Keratinocyte (primary cell): ENCODE data around the gene DNMT3A. TPM values are rescaled to one million over a fixed set of nuclear protein-coding genes. Genes with fewer than 3 reads are reported as not detected.

Experiments
- DNase-seq: peaks from one replicate; pipeline ENCODE4 v3.0.0-alpha.2; 2011; ENCODE audit warnings: low read depth, missing footprints, low spot score
- FAIRE-seq: peaks from 2 replicates; lab custom pipeline; 2011; peaks lifted over from hg19 to GRCh38; lab: Jason Lieb, UNC
- H2AFZ ChIP-seq: 2 replicates; pipeline ENCODE4 v1.6.0; 2012; ENCODE audit warnings: low read length, control low read depth, inconsistent platforms; ENCODE audit not compliant: control insufficient read depth
- H3K27ac ChIP-seq: 2 replicates; pipeline ENCODE4 v1.5.1; 2011; ENCODE audit warnings: low read length; ENCODE audit not compliant: control insufficient read depth, insufficient read depth
- H3K27me3 ChIP-seq: 3 replicates; pipeline ENCODE4 v1.6.0; 2011; ENCODE audit warnings: low read length; ENCODE audit not compliant: control insufficient read depth, insufficient read depth; ENCODE audit errors: extremely low read depth
- H3K36me3 ChIP-seq, 2 experiments: 2 replicates in 1 of 2; 3 replicates in 1 of 2; pipeline ENCODE4 v1.5.1; 2011; ENCODE audit warnings: low read length in 2 of 2, mild to moderate bottlenecking in 1 of 2; ENCODE audit not compliant: control insufficient read depth in 2 of 2, insufficient read depth in 2 of 2; ENCODE audit errors: extremely low read depth in 1 of 2
- H3K4me1 ChIP-seq: 3 replicates; pipeline ENCODE4 v1.5.1; 2011; ENCODE audit warnings: low read length; ENCODE audit not compliant: control insufficient read depth, insufficient read depth; ENCODE audit errors: extremely low read depth
- H3K4me2 ChIP-seq: 3 replicates; pipeline ENCODE4 v1.6.0; 2011; ENCODE audit warnings: low read depth, low read length; ENCODE audit not compliant: control insufficient read depth, insufficient read depth; ENCODE audit errors: extremely low read depth
- H3K4me3 ChIP-seq, 3 experiments: fragments of 200-600 bp in 1 of 3; sonication (generic) in 1 of 3; 2 replicates in 2 of 3; 3 replicates in 1 of 3; pipeline ENCODE4 v1.5.1; 2011 to 2016; ENCODE audit warnings: low read length in 3 of 3, mild to moderate bottlenecking in 3 of 3, control low read depth in 2 of 3, inconsistent platforms in 1 of 3, low read depth in 1 of 3, mixed read lengths in 1 of 3, mixed run types in 1 of 3, moderate library complexity in 1 of 3; ENCODE audit not compliant: control insufficient read depth in 2 of 3, insufficient read depth in 2 of 3; ENCODE audit errors: extremely low read depth in 1 of 3
- H3K79me2 ChIP-seq: 2 replicates; pipeline ENCODE4 v1.6.0; 2012; ENCODE audit warnings: low read length; ENCODE audit not compliant: control insufficient read depth, insufficient read depth
- H3K9ac ChIP-seq: 3 replicates; pipeline ENCODE4 v1.6.0; 2011; ENCODE audit warnings: low read length; ENCODE audit not compliant: control insufficient read depth, insufficient read depth; ENCODE audit errors: extremely low read depth
- H3K9me1 ChIP-seq: 3 replicates; pipeline ENCODE4 v1.6.0; 2011; ENCODE audit warnings: low read length; ENCODE audit not compliant: control insufficient read depth, insufficient read depth; ENCODE audit errors: extremely low read depth
- H3K9me3 ChIP-seq: 2 replicates; pipeline ENCODE4 v1.5.1; 2012; ENCODE audit warnings: low read depth, low read length; ENCODE audit not compliant: control insufficient read depth
- H4K20me1 ChIP-seq: 3 replicates; pipeline ENCODE4 v1.6.0; 2011; ENCODE audit warnings: low read length; ENCODE audit not compliant: control insufficient read depth, insufficient read depth; ENCODE audit errors: extremely low read depth
- EZH2 ChIP-seq: IDR thresholded peaks from one replicate; pipeline ENCODE4 v1.6.1; 2012; ENCODE audit warnings: inconsistent platforms, mild to moderate bottlenecking, low read length, moderate library complexity
- dilution Hi-C: fragments of 300-500 bp; cut with MboI; formaldehyde crosslinking; loops from one replicate; pipeline ENCODE4 v1.7.0; 2020; ENCODE audit warnings: low sequenced_read_pairs; ENCODE audit not compliant: extremely low pct_ligation_motif_present
- polyA plus RNA-seq, 5 experiments: library from polyadenylated mRNA; depleted of rRNA in 3 of 5; stranded (reverse) in 3 of 5; stranded (forward) in 1 of 5; unstranded in 1 of 5; fragments of >200 nt; gene quantifications; 1 replicate in 1 of 5; 2 replicates in 3 of 5; 3 replicates in 1 of 5; pipeline versions ENCODE4 v1.2.1 to v1.2.3, GENCODE V29; 2011 to 2012; ENCODE audit warnings: missing spikeins in 2 of 5, low read depth in 1 of 5, low replicate concordance in 1 of 5
- TF ChIP-seq, protein P1 (sequence below), 3 experiments: IDR thresholded peaks in 1 of 3; conservative IDR thresholded peaks in 1 of 3; optimal IDR thresholded peaks in 1 of 3; 2 replicates in 2 of 3; 3 replicates in 1 of 3; pipeline versions ENCODE3 to v1.5.1; 2011; ENCODE audit warnings: low read length in 3 of 3, mild to moderate bottlenecking in 3 of 3, moderate library complexity in 2 of 3, control low read depth in 1 of 3, inconsistent platforms in 1 of 3; ENCODE audit not compliant: insufficient read depth in 2 of 3; ENCODE audit errors: extremely low read depth in 1 of 3

DNMT3A gene
- polyA plus RNA-seq, 1 donor (not counting 4 experiments of a cell fraction or from before 2014, with no cell fraction given): 1.5 TPM

DNA sequence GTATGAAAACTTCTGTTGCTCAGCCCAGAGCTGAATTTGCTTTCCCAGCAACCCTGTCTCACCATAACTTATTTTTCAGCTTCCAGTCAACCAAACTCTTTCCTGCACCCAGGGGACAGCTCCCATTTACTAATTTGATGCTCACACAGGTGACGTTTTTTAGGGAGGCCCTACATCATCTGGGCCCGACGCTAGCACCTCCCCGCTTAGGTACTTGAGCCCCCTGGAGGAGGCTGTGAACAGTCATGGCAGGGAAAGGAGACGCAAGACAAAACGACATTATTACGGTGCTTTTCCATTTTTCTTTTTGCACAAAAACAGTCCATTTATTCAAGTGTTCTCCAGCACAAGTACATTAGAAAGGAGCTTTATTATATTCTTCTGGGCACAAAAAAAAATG lies 114.1 kb downstream of the DNMT3A start:
- no peaks in the 10 kb centered on the region for H4K20me1 ChIP-seq
- no peak for DNase-seq
- H3K4me3 ChIP-seq: no peak overlapping the region
- dilution Hi-C loops: no loop called here
- H3K27me3 ChIP-seq: no peaks in the 10 kb centered on the region
- no peak for FAIRE-seq
- H2AFZ ChIP-seq: no peak overlapping the region
- H3K9me3 ChIP-seq: no peaks in the 10 kb centered on the region
- no peak overlapping the region for H3K27ac ChIP-seq
- H3K9me1 ChIP-seq: no peaks in the 10 kb centered on the region
- no peak overlapping the region for H3K9ac ChIP-seq
- no peaks in the 10 kb centered on the region for H3K36me3 ChIP-seq
- H3K4me1 ChIP-seq: peaks cover 2% of the 10 kb centered on the region
- no peak for TF ChIP-seq EZH2
- TF ChIP-seq, protein P1, sequence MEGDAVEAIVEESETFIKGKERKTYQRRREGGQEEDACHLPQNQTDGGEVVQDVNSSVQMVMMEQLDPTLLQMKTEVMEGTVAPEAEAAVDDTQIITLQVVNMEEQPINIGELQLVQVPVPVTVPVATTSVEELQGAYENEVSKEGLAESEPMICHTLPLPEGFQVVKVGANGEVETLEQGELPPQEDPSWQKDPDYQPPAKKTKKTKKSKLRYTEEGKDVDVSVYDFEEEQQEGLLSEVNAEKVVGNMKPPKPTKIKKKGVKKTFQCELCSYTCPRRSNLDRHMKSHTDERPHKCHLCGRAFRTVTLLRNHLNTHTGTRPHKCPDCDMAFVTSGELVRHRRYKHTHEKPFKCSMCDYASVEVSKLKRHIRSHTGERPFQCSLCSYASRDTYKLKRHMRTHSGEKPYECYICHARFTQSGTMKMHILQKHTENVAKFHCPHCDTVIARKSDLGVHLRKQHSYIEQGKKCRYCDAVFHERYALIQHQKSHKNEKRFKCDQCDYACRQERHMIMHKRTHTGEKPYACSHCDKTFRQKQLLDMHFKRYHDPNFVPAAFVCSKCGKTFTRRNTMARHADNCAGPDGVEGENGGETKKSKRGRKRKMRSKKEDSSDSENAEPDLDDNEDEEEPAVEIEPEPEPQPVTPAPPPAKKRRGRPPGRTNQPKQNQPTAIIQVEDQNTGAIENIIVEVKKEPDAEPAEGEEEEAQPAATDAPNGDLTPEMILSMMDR (optimal IDR thresholded peaks at IDR 0.05 in 1 of 3, IDR thresholded peaks at IDR 0.05 in 1 of 3, conservative IDR thresholded peaks at IDR 0.05 in 1 of 3; ENCODE audit: extremely low read depth in 1 of 3, insufficient read depth in 2 of 3, low read length in 3 of 3): no peak
- no peaks in the 10 kb centered on the region for H3K79me2 ChIP-seq
- no peak overlapping the region for H3K4me2 ChIP-seq

GRCh38 chr2:25226827-25227226 lies 114.9 kb downstream of the DNMT3A start:
- dilution Hi-C loops: no loop called here
- no peak overlapping the region for H3K4me3 ChIP-seq
- DNase-seq: no peak

More at GRCh38 chr2:25226827-25227226, 114.9 kb downstream of the DNMT3A start:
- Histone ChIP-seq H3K27me3 (no peaks in the 10 kb centered on the region), H3K9ac (no peak overlapping the region), H3K9me3 (no peaks in the 10 kb centered on the region), H3K79me2 (no peaks in the 10 kb centered on the region), H3K9me1 (no peaks in the 10 kb centered on the region), H4K20me1 (no peaks in the 10 kb centered on the region), H3K27ac (no peak overlapping the region), H3K36me3 (no peaks in the 10 kb centered on the region), H3K4me2 (no peak overlapping the region), H2AFZ (no peak overlapping the region), H3K4me1 (peaks cover 2% of the 10 kb centered on the region)
- no peak for FAIRE-seq
- TF ChIP-seq, protein P1 (optimal IDR thresholded peaks at IDR 0.05 in 1 of 3, IDR thresholded peaks at IDR 0.05 in 1 of 3, conservative IDR thresholded peaks at IDR 0.05 in 1 of 3; ENCODE audit: extremely low read depth in 1 of 3, insufficient read depth in 2 of 3, low read length in 3 of 3): no peak
- TF ChIP-seq EZH2: no peak
